SU-DHL-6 (cell line): ENCODE results near the gene SIM2.

Experiments
- H2AFZ ChIP-seq: fragments of 200-600 bp; sonication (generic); 2 replicates; pipeline ENCODE4 v1.6.1; 2014; ENCODE audit warnings: low read depth, mild to moderate bottlenecking, moderate library complexity, mixed read lengths, antibody characterized with exemption, low read length; ENCODE audit not compliant: severe bottlenecking
- H3F3A ChIP-seq: fragments of 200-600 bp; shearing (Covaris generic); 2 replicates; pipeline ENCODE4 v1.6.0; 2016; ENCODE audit warnings: antibody characterized with exemption, mild to moderate bottlenecking; ENCODE audit not compliant: insufficient read depth
- H3K27ac ChIP-seq: fragments of 200-600 bp; sonication (generic); 2 replicates; pipeline ENCODE4 v1.5.1; 2016; ENCODE audit warnings: low read depth, mild to moderate bottlenecking, low read length, moderate library complexity, mixed read lengths
- H3K27me3 ChIP-seq: fragments of 200-600 bp; sonication (generic), shearing (Covaris generic); 2 replicates; pipeline ENCODE4 v1.6.0; 2014; ENCODE audit warnings: mild to moderate bottlenecking, low read length
- H3K36me3 ChIP-seq: fragments of 200-600 bp; sonication (generic); 2 replicates; pipeline ENCODE4 v1.6.1; 2014; ENCODE audit warnings: mild to moderate bottlenecking, low read length, mixed read lengths
- H3K4me2 ChIP-seq: fragments of 300-600, 200-600 bp; shearing (Covaris generic), sonication (generic); 2 replicates; pipeline ENCODE4 v1.6.0; 2014; ENCODE audit warnings: low read length, low read depth, mild to moderate bottlenecking; ENCODE audit not compliant: poor library complexity, severe bottlenecking
- H3K4me3 ChIP-seq: fragments of 200-600 bp; sonication (generic); 2 replicates; pipeline ENCODE4 v1.5.1; 2014; ENCODE audit warnings: antibody characterized with exemption, low read length, mild to moderate bottlenecking, mixed read lengths; ENCODE audit not compliant: insufficient read depth, poor library complexity, severe bottlenecking
- H3K79me2 ChIP-seq: fragments of 200-600 bp; sonication (generic); 2 replicates; pipeline ENCODE4 v1.6.1; 2014; ENCODE audit warnings: mild to moderate bottlenecking, low read length, moderate library complexity; ENCODE audit not compliant: insufficient read depth
- H3K9ac ChIP-seq: fragments of 200-600 bp; sonication (generic); 2 replicates; pipeline ENCODE4 v1.7.0; 2014; ENCODE audit warnings: mild to moderate bottlenecking, low read length
- H3K9me2 ChIP-seq: fragments of 200-600 bp; sonication (generic); replicated peaks from 2 replicates; pipeline ENCODE4 v1.6.1; 2014; ENCODE audit warnings: low read length; ENCODE audit not compliant: insufficient read depth
- H3K9me3 ChIP-seq: fragments of 200-600 bp; sonication (generic); 2 replicates; pipeline ENCODE4 v1.6.1; 2014; ENCODE audit warnings: low read length, mixed read lengths; ENCODE audit not compliant: insufficient read depth
- H4K20me1 ChIP-seq: fragments of 200-600 bp; sonication (generic); 2 replicates; pipeline ENCODE4 v1.6.1; 2014; ENCODE audit warnings: low read depth, mild to moderate bottlenecking, antibody characterized with exemption, low read length, moderate library complexity, mixed read lengths
- EZH2phosphoT487 ChIP-seq: fragments of 200-600 bp; sonication (generic), shearing (Covaris generic); conservative IDR thresholded peaks from 2 replicates; pipeline ENCODE4 v1.6.1; 2018; ENCODE audit warnings: mild to moderate bottlenecking, antibody characterized with exemption, low read length, moderate library complexity, mixed read lengths
- TF ChIP-seq, protein P1 (sequence below): fragments of 200-600 bp; sonication (generic); IDR thresholded peaks from one replicate; pipeline ENCODE4 v1.5.1; 2017; ENCODE audit warnings: antibody characterized with exemption, mild to moderate bottlenecking, low read length, moderate library complexity; ENCODE audit not compliant: insufficient read depth, poor library complexity, severe bottlenecking

SIM2 gene

DNA sequence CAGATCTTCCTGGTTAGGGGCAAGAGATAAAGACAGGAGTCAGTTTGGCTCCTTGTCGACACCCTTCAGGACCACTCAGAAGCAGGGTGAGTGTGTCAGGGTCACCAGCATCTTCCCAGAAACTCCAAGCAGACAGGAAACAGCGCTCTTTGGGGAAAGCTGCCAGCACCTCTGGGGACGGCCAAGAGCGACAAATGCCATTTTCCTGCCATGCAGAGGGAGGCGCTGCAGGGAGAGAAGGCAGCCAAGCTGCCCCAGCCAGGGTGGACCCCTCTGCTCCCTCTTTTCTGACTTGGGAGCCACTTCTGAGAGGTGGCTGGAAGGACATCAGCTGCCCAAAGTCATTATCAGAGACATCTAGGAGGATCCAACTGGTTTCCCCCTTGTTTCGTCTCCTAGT, 29.0 kb downstream of the SIM2 start:
- no peaks in the 10 kb centered on the region for H3K79me2 ChIP-seq
- H3K36me3 ChIP-seq = no peaks in the 10 kb centered on the region
- no peaks in the 10 kb centered on the region for H3K9me3 ChIP-seq
- H4K20me1 ChIP-seq = no peaks in the 10 kb centered on the region
- H3K9me2 ChIP-seq = no peaks in the 10 kb centered on the region
- no peak overlapping the region for H3K9ac ChIP-seq
- no peak overlapping the region for H3K4me3 ChIP-seq
- no peaks in the 10 kb centered on the region for H3F3A ChIP-seq
- no peak overlapping the region for H3K4me2 ChIP-seq
- H3K27ac ChIP-seq = no peak overlapping the region
- H2AFZ ChIP-seq = no peak overlapping the region
- no peak for TF ChIP-seq EZH2phosphoT487
- TF ChIP-seq, protein P1, sequence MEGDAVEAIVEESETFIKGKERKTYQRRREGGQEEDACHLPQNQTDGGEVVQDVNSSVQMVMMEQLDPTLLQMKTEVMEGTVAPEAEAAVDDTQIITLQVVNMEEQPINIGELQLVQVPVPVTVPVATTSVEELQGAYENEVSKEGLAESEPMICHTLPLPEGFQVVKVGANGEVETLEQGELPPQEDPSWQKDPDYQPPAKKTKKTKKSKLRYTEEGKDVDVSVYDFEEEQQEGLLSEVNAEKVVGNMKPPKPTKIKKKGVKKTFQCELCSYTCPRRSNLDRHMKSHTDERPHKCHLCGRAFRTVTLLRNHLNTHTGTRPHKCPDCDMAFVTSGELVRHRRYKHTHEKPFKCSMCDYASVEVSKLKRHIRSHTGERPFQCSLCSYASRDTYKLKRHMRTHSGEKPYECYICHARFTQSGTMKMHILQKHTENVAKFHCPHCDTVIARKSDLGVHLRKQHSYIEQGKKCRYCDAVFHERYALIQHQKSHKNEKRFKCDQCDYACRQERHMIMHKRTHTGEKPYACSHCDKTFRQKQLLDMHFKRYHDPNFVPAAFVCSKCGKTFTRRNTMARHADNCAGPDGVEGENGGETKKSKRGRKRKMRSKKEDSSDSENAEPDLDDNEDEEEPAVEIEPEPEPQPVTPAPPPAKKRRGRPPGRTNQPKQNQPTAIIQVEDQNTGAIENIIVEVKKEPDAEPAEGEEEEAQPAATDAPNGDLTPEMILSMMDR = no peak
- H3K27me3 ChIP-seq = no peaks in the 10 kb centered on the region

DNA sequence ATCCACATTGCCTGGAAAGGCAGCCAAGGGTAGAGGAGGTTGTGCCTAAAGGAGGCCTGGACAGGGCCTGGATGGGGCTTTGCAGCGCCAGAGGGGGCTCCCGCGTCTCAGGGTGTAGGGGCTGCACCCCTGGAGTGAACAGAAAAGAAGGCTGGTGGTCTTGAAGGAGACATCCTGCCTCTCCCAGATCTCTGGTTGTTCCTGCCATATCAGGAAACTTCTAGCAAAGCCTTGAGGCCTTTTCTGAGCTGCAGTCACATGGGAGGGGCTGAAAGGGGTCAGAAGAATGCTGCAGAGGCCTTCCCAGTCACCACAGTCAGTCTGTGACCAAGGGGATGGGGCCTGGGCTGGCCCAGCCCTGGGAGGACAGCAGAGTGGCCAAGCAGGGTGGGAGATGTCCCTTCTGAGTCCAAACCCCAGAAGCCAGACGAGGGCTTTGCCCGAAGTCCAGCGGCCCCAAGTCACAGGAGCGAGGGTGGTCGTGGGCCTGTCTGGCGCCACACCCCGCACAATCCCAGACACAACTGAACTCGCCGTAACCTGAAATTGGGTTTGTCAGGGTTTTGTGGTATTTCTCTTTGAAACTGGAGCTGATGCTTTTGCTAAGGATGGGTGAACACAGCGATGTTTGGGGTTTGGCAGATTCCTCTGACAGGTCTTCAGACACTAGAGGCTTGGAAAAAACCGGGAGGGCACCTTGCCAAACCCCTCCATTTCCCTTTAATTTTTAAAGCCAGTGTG, 29.6 kb downstream of the SIM2 start:
- Histone ChIP-seq H3K9me3 (no peaks in the 10 kb centered on the region), H3K27ac (no peak overlapping the region), H3K9ac (no peak overlapping the region), H3K27me3 (no peaks in the 10 kb centered on the region), H2AFZ (no peak overlapping the region), H3K79me2 (no peaks in the 10 kb centered on the region), H3K36me3 (no peaks in the 10 kb centered on the region), H3K4me3 (no peak overlapping the region), H3F3A (no peaks in the 10 kb centered on the region), H4K20me1 (no peaks in the 10 kb centered on the region), H3K4me2 (no peak overlapping the region), H3K9me2 (no peaks in the 10 kb centered on the region)
- no peak for TF ChIP-seq EZH2phosphoT487
- TF ChIP-seq, protein P1 = no peak

DNA sequence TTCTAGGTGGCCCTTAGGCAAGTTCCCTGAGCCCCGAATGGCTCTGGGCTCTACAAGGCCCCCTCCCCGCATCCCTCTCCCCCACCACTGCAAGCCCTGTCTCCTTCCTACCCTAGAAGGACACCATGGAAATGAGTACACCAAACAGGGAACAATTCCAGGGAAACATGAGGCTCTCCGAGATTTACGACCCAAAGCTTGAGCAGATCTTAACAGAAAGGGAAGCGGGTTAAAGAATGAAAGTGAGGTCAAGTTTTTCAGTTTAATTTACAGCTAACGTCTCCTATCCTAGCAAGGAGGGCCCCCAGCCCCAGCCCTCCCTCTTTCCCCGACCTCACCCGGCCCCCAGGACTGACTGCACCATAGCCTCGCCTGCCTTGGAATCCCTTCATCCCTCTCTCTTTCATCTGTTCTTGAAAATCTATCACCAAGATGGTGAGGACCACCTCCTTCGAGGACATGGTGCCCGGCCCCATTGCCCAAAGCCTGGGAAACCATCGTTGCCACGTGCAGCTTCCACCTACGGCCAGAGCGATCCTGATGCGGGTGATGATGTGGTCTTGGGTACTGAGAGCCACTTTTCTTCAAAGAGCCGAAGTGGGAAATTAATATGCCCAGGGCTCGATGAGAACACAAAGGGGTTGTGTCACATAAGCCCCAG, 30.5 kb downstream of the SIM2 start:
- Histone ChIP-seq H3K9me3 (no peaks in the 10 kb centered on the region), H3K4me3 (no peak overlapping the region), H3K4me2 (no peak overlapping the region), H3K27me3 (no peaks in the 10 kb centered on the region), H2AFZ (no peak overlapping the region), H3K27ac (no peak overlapping the region), H3K36me3 (no peaks in the 10 kb centered on the region), H3K79me2 (no peaks in the 10 kb centered on the region), H4K20me1 (no peaks in the 10 kb centered on the region), H3K9me2 (no peaks in the 10 kb centered on the region), H3F3A (no peaks in the 10 kb centered on the region), H3K9ac (no peak overlapping the region)
- TF ChIP-seq EZH2phosphoT487 = no peak
- TF ChIP-seq, protein P1 = no peak
